GM23338 (cell line): ENCODE measurements around the gene MAN1C1. TPM values are rescaled to one million over a fixed set of nuclear protein-coding genes. Genes with fewer than 3 reads are reported as not detected.

Source experiments
- ATAC-seq: fragments of 200-7000 bp; cut with Tn5 transposase; 3 replicates; pipeline ENCODE4 v1.9.1; 2020
- DNase-seq: peaks from one replicate; pipeline ENCODE4 v3.0.0-alpha.2; 2015; ENCODE audit warnings: low spot score
- H2AFZ ChIP-seq: fragments of 200-600 bp; sonication (generic); 2 replicates; pipeline ENCODE4 v1.8.0; 2016; ENCODE audit warnings: antibody characterized with exemption, mild to moderate bottlenecking, moderate library complexity
- H3F3A ChIP-seq: fragments of 200-600 bp; sonication (generic); replicated peaks from 2 replicates; pipeline ENCODE4 v1.8.0; 2017; ENCODE audit warnings: antibody characterized with exemption, mixed run types, low read depth
- H3K27ac ChIP-seq: fragments of 200-600 bp; sonication (generic); 2 replicates; pipeline ENCODE4 v1.6.1; 2016; ENCODE audit warnings: low read depth
- H3K27me3 ChIP-seq: fragments of 200-600 bp; sonication (generic); 2 replicates; pipeline ENCODE4 v1.8.0; 2016; ENCODE audit warnings: mild to moderate bottlenecking, mixed run types, moderate library complexity; ENCODE audit not compliant: insufficient read depth
- H3K36me3 ChIP-seq: fragments of 200-600 bp; sonication (generic); 2 replicates; pipeline ENCODE4 v1.8.0; 2016; ENCODE audit warnings: mild to moderate bottlenecking; ENCODE audit not compliant: insufficient read depth
- H3K4me1 ChIP-seq: fragments of 200-600 bp; sonication (generic); 2 replicates; pipeline ENCODE4 v1.8.0; 2016; ENCODE audit warnings: mild to moderate bottlenecking, moderate library complexity; ENCODE audit not compliant: insufficient read depth
- H3K4me2 ChIP-seq: fragments of 200-600 bp; sonication (generic); 2 replicates; pipeline ENCODE4 v1.7.1; 2017; ENCODE audit warnings: mixed run types
- H3K4me3 ChIP-seq: fragments of 200-600 bp; sonication (generic); 2 replicates; pipeline ENCODE4 v1.6.1; 2016; ENCODE audit warnings: mixed run types
- H3K79me2 ChIP-seq: fragments of 200-600 bp; sonication (generic); replicated peaks from 2 replicates; pipeline ENCODE4 v1.8.0; 2017; ENCODE audit warnings: mild to moderate bottlenecking; ENCODE audit not compliant: insufficient read depth
- H3K9me2 ChIP-seq: fragments of 200-600 bp; sonication (generic); 2 replicates; pipeline ENCODE4 v1.8.0; 2017; ENCODE audit not compliant: insufficient read depth
- H4K20me1 ChIP-seq: fragments of 200-600 bp; sonication (generic); replicated peaks from 2 replicates; pipeline ENCODE4 v1.8.0; 2017; ENCODE audit warnings: mild to moderate bottlenecking; ENCODE audit not compliant: insufficient read depth
- H3K27ac Mint-ChIP-seq: 2 replicates; pipeline ENCODE4 v1.8.0; 2020; ENCODE audit warnings: inconsistent platforms, mild to moderate bottlenecking, moderate library complexity, mixed read lengths
- H3K27me3 Mint-ChIP-seq: 3 replicates; pipeline ENCODE4 v1.8.0; 2022; ENCODE audit warnings: low read depth, mild to moderate bottlenecking, moderate library complexity, mixed read lengths, inconsistent platforms; ENCODE audit not compliant: insufficient read depth, poor library complexity
- H3K36me3 Mint-ChIP-seq: 3 replicates; pipeline ENCODE4 v1.8.0; 2021; ENCODE audit warnings: low read depth, mild to moderate bottlenecking, inconsistent platforms, moderate library complexity, mixed read lengths
- H3K4me1 Mint-ChIP-seq: 3 replicates; pipeline ENCODE4 v1.8.0; 2020; ENCODE audit warnings: mild to moderate bottlenecking, inconsistent platforms, mixed read lengths
- H3K4me3 Mint-ChIP-seq: 3 replicates; pipeline ENCODE4 v1.8.0; 2021; ENCODE audit warnings: moderate library complexity, mild to moderate bottlenecking, inconsistent platforms, mixed read lengths
- H3K9me3 Mint-ChIP-seq: 3 replicates; pipeline ENCODE4 v1.8.0; 2020; ENCODE audit warnings: moderate library complexity, mild to moderate bottlenecking, inconsistent platforms, mixed read lengths
- JUNB ChIP-seq: IDR thresholded peaks from one replicate; pipeline ENCODE4 v1.6.1; 2016; ENCODE audit warnings: antibody characterized with exemption; ENCODE audit not compliant: unreplicated experiment
- NANOG ChIP-seq: IDR thresholded peaks from 2 replicates; pipeline ENCODE4 v1.6.1; 2016; ENCODE audit warnings: antibody characterized with exemption, borderline replicate concordance
- ZNF331 ChIP-seq: fragments of 250-450 bp; sonication (Bioruptor Pico); IDR thresholded peaks from 2 replicates; pipeline ENCODE4 v1.5.0; 2020; ENCODE audit warnings: low read depth, mild to moderate bottlenecking, moderate library complexity
- polyA plus RNA-seq: library from polyadenylated mRNA; unstranded; fragments of >200 nt; fragmentation: Nextera tagmentation; extraction: Ambion mirVana; gene quantifications from 2 replicates; pipeline ENCODE4 v1.2.1, GENCODE V29; 2016
- total RNA-seq: library from RNA; depleted of rRNA; stranded (reverse); fragments of >200 nt; shearing (Covaris generic); gene quantifications from 2 replicates; pipeline ENCODE4 v1.2.3, GENCODE V29; 2014
- TF ChIP-seq, protein P1 (sequence below): fragments of 250-450 bp; sonication (Bioruptor Pico); IDR thresholded peaks from 2 replicates; pipeline ENCODE4 v1.5.0; 2020; ENCODE audit warnings: mild to moderate bottlenecking, moderate library complexity

The MAN1C1 gene
- total and polyA plus RNA-seq, 2 experiments from 2014 or later: 5.4 to 13.6 TPM

DNA sequence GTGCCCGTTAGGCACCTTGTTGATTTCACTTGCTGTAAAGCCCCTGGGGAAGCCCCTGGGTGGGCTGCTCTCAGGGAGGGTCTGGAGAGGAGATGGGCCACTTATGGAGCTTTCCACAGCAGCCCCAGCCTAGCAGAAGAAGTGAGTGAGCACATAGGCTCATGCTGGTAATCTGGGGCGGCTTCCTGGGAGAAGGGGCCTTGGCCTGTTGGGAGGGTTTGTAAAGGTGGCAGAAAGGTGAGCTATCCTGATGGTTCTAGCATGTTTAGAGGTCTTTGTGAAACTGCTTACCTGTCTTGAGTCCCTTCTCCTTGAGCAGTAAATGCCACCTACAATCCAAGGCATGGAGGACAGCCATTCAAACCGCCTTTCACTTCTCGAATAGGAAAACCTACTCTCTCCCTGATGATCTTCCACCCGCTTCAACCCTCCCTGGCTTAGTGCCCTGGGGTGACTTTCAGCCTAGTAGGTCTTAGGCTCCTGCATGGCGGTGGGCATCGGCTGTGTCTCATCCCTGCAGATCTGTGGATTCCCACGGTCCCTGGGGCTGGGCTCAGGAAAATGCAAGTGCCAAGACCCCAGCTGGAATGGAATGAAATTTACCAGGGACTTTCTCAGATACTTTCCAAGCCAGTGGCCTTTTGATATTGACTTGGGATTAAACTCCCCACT lies 95.8 kb downstream of the MAN1C1 start:
- H3K27ac ChIP-seq: no peak overlapping the region
- no peak overlapping the region for H3K4me2 ChIP-seq
- Mint-ChIP-seq H3K4me3 (no peak overlapping the region), H3K27ac (no peak overlapping the region), H3K9me3 (peaks cover 3% of the 10 kb centered on the region; the same call in 2 of the 3 replicates), H3K36me3 (no peaks in the 10 kb centered on the region), H3K27me3 (peaks cover 4% of the 10 kb centered on the region), H3K4me1 (peaks cover 29% of the 10 kb centered on the region)
- 0 out of 2 replicates have a peak, but pooled peaks cover 3% of the 10 kb centered on the region for H3F3A ChIP-seq
- no peak for TF ChIP-seq ZNF331 (CRISPR knock-in tag)
- TF ChIP-seq NANOG: no peak
- no peak for TF ChIP-seq JUNB
- TF ChIP-seq, protein P1, sequence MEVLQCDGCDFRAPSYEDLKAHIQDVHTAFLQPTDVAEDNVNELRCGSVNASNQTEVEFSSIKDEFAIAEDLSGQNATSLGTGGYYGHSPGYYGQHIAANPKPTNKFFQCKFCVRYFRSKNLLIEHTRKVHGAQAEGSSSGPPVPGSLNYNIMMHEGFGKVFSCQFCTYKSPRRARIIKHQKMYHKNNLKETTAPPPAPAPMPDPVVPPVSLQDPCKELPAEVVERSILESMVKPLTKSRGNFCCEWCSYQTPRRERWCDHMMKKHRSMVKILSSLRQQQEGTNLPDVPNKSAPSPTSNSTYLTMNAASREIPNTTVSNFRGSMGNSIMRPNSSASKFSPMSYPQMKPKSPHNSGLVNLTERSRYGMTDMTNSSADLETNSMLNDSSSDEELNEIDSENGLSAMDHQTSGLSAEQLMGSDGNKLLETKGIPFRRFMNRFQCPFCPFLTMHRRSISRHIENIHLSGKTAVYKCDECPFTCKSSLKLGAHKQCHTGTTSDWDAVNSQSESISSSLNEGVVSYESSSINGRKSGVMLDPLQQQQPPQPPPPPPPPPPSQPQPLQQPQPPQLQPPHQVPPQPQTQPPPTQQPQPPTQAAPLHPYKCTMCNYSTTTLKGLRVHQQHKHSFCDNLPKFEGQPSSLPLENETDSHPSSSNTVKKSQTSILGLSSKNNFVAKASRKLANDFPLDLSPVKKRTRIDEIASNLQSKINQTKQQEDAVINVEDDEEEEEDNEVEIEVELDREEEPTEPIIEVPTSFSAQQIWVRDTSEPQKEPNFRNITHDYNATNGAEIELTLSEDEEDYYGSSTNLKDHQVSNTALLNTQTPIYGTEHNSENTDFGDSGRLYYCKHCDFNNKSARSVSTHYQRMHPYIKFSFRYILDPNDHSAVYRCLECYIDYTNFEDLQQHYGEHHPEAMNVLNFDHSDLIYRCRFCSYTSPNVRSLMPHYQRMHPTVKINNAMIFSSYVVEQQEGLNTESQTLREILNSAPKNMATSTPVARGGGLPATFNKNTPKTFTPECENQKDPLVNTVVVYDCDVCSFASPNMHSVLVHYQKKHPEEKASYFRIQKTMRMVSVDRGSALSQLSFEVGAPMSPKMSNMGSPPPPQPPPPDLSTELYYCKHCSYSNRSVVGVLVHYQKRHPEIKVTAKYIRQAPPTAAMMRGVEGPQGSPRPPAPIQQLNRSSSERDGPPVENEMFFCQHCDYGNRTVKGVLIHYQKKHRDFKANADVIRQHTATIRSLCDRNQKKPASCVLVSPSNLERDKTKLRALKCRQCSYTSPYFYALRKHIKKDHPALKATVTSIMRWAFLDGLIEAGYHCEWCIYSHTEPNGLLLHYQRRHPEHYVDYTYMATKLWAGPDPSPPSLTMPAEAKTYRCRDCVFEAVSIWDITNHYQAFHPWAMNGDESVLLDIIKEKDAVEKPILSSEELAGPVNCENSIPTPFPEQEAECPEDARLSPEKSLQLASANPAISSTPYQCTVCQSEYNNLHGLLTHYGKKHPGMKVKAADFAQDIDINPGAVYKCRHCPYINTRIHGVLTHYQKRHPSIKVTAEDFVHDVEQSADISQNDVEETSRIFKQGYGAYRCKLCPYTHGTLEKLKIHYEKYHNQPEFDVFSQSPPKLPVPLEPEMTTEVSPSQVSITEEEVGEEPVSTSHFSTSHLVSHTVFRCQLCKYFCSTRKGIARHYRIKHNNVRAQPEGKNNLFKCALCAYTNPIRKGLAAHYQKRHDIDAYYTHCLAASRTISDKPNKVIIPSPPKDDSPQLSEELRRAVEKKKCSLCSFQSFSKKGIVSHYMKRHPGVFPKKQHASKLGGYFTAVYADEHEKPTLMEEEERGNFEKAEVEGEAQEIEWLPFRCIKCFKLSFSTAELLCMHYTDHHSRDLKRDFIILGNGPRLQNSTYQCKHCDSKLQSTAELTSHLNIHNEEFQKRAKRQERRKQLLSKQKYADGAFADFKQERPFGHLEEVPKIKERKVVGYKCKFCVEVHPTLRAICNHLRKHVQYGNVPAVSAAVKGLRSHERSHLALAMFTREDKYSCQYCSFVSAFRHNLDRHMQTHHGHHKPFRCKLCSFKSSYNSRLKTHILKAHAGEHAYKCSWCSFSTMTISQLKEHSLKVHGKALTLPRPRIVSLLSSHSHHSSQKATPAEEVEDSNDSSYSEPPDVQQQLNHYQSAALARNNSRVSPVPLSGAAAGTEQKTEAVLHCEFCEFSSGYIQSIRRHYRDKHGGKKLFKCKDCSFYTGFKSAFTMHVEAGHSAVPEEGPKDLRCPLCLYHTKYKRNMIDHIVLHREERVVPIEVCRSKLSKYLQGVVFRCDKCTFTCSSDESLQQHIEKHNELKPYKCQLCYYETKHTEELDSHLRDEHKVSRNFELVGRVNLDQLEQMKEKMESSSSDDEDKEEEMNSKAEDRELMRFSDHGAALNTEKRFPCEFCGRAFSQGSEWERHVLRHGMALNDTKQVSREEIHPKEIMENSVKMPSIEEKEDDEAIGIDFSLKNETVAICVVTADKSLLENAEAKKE: no peak
- no peaks in the 10 kb centered on the region for H3K36me3 ChIP-seq
- no peaks in the 10 kb centered on the region for H4K20me1 ChIP-seq
- ATAC-seq: no peak
- H3K27me3 ChIP-seq: no peaks in the 10 kb centered on the region
- no peak overlapping the region for H2AFZ ChIP-seq
- H3K79me2 ChIP-seq: no peaks in the 10 kb centered on the region
- peaks cover 12% of the 10 kb centered on the region for H3K4me1 ChIP-seq
- no peak overlapping the region for H3K4me3 ChIP-seq
- no peak for DNase-seq
- H3K9me2 ChIP-seq: peaks cover 6% of the 10 kb centered on the region; the same call in 1 of the 2 replicates

DNA sequence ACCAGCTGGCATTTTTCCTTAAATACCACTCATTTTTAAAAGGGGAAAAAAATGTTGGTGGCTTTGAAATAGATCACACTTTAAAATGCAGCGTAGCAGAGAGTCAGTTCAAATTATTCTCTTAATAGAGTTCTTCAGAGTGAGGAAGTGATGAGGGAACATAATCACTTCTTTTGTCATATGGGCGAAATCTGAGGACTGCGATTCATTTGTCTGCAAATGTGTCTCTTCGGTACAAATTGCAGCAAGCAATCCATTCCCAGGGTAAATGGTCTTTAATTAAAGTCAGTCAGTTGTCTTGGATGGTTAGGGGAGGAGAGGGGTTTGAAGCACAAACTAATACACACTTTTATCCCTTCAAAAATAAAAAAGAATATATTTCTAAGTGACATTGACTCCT lies 97.4 kb downstream of the MAN1C1 start:
- no peaks in the 10 kb centered on the region for H3F3A ChIP-seq
- ATAC-seq (no peak), DNase-seq (no peak)
- H3K79me2 ChIP-seq: no peaks in the 10 kb centered on the region
- peaks cover 14% of the 10 kb centered on the region for H3K4me1 Mint-ChIP-seq
- no peak overlapping the region for H3K4me3 Mint-ChIP-seq
- H3K27me3 ChIP-seq: no peaks in the 10 kb centered on the region
- no peaks in the 10 kb centered on the region for H3K36me3 Mint-ChIP-seq
- H3K36me3 ChIP-seq: no peaks in the 10 kb centered on the region
- H3K9me2 ChIP-seq: peaks cover 6% of the 10 kb centered on the region; the same call in 1 of the 2 replicates
- H4K20me1 ChIP-seq: no peaks in the 10 kb centered on the region
- H3K4me1 ChIP-seq: peaks cover under 1% of the 10 kb centered on the region; the same call in 1 of the 2 replicates
- H2AFZ ChIP-seq: no peak overlapping the region
- H3K27ac Mint-ChIP-seq: no peak overlapping the region; the same call in 1 of the 2 replicates
- H3K27me3 Mint-ChIP-seq: peaks cover 4% of the 10 kb centered on the region
- H3K9me3 Mint-ChIP-seq: peaks cover 3% of the 10 kb centered on the region; the same call in 2 of the 3 replicates
- no peak overlapping the region for H3K4me2 ChIP-seq
- no peak overlapping the region for H3K27ac ChIP-seq
- no peak overlapping the region for H3K4me3 ChIP-seq
- TF ChIP-seq, protein P1: no peak
